KOPT-K1 (cell line): ENCODE data around the gene PTPRF.
"Not testable (repeated sequence)": the region's sequence is repeated elsewhere in the genome, so short reads cannot be mapped to it uniquely, and the experiment has no call there.

Experiments used
- H3K27ac ChIP-seq: fragments of 200-600 bp; sonication (generic); 2 replicates; pipeline ENCODE4 v1.5.1; 2016; ENCODE audit warnings: antibody characterized with exemption, mild to moderate bottlenecking, low read depth, low read length; ENCODE audit not compliant: poor library complexity, severe bottlenecking
- H3K36me3 ChIP-seq: fragments of 200-600 bp; sonication (generic); 2 replicates; pipeline ENCODE4 v1.5.1; 2017; ENCODE audit warnings: antibody characterized with exemption, mild to moderate bottlenecking, low read length, moderate library complexity; ENCODE audit not compliant: insufficient read depth
- H3K9me3 ChIP-seq: fragments of 200-600 bp; sonication (generic); 2 replicates; pipeline ENCODE4 v1.5.1; 2017; ENCODE audit warnings: antibody characterized with exemption, low read length, mild to moderate bottlenecking; ENCODE audit not compliant: insufficient read depth, poor library complexity, severe bottlenecking

The PTPRF gene

DNA sequence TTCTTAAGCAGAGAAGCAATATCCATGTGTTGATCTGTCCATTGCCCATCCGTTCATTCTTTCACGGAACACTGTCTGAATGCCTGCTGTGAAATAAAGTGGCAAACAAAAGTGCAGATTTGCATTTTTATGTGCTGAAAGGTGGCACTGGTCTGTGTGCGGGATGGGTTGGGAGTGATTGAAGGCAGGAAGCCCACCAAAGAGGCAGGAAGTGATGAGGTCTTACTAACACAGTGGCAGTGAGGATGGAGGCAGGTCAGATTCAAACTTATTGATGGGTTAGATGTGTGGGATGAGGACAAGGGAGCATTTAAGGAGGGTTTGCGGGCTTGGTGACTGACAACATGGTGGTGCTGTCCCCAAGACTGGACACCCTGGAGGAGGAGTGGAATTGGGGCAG, 8.3 kb downstream of the PTPRF start:
- no peaks in the 10 kb centered on the region for H3K9me3 ChIP-seq
- no peaks in the 10 kb centered on the region for H3K36me3 ChIP-seq
- no peak overlapping the region for H3K27ac ChIP-seq

DNA sequence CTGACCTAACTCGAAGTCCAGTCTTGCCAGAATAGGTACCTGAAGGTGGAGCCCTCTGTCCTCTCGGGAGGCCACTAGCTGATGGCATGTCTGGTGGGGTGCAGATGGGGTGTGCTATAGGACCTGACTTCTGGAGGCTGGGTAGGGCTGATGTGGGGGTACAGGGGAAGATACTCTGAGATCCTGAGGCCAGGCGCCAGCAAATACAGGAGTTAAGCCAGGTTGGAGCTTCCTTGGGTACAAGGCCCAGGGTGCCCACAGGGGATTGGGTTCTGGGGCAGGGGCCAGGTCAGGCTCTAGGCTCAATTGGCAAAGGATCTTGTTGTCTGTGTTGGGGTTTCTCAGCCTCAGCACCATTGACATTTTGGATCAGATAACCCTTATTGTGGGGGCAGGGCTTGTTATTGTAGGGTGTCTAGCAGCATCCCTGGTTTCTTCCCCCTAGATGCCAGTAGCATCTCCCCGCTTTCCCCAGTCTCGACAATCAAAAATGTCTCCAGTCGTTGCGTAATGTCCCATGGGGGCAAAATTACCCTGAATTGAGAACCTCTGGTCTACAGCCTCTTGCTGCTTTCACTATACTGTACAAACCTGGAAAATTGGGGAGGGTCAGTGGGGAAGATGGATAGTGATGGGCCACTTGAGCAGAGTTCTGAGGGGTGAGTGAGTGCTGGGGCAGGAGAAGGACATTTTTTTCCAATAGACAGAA, 9.2 kb downstream of the PTPRF start:
- no peaks in the 10 kb centered on the region for H3K36me3 ChIP-seq
- no peak overlapping the region for H3K27ac ChIP-seq
- no peaks in the 10 kb centered on the region for H3K9me3 ChIP-seq

DNA sequence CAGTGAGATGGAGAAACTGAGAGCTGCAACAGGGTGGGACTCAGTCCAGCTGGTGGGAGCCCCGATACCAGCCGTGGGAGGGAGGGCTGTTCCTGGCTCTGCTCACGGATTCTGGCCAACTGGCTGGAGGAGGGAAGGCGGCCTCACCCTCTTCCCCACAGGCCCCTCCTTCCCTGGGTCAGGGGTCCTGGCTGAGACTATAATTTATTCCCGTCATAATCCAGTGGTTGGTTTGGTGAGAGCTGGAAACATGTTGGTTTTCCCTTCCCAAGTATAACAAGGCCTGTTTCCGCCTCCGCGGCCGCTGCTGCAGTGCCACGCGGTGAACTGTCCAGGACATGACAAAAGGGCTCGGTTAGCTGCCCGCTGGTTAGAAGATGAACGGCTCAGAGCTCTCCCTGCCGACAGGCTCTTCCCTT, 10.0 kb downstream of the PTPRF start:
- Histone ChIP-seq H3K9me3 (no peaks in the 10 kb centered on the region), H3K36me3 (no peaks in the 10 kb centered on the region), H3K27ac (no peak overlapping the region)

DNA sequence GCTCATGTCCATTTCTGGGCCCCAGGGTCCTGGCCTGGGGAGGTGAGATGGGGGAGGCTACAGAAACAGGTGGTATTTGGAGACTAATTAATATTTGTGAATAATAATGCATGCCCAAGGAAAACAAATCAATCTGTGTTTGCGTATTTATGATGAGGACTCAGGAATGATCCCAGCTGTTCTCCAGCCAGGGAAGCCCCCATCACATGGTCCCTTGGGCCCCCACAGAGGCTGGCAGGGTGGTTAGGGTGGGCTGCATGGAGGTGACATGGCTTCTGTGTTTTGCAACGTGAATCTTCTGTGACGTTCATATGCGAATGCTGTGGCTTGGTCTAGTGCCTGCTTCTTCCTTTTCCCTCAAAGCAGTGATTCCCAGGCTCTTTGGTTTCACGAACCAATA, 10.5 kb downstream of the PTPRF start:
- Histone ChIP-seq H3K36me3 (no peaks in the 10 kb centered on the region), H3K27ac (no peak overlapping the region), H3K9me3 (no peaks in the 10 kb centered on the region)

DNA sequence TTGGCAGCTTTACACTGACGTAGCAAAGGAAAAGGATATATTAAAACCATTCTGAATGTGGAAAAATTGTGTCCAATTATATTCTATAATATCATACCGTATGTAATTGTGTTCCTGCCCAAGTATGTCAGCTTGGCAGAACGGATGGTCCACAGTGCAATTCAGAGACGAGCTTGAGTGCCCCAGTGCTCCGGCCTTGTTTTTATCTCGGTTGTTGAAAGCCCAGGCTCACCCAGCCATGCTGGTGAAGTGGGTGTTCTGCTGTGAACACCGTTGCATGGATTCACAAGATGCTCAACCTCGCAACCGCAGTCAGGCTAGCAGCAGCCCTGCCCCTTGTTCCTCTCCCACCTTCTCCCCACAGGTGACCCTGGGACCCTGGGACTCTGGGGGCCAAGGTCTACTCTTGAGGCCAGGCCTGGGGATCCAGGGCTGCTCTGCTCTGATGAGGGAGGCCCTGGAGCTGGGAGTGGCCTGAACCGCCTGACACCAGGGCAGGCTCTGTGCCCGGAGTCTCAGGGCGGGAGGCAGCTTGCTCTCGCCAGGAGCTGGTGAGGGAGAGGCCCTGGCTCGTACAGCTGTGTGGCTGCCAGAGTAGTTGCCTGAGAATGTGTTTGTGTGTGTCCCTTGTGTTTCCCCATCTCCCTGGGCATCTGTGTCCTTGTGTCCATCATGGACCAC, 11.2 kb downstream of the PTPRF start:
- no peaks in the 10 kb centered on the region for H3K9me3 ChIP-seq
- H3K27ac ChIP-seq: no peak overlapping the region
- H3K36me3 ChIP-seq: no peaks in the 10 kb centered on the region

DNA sequence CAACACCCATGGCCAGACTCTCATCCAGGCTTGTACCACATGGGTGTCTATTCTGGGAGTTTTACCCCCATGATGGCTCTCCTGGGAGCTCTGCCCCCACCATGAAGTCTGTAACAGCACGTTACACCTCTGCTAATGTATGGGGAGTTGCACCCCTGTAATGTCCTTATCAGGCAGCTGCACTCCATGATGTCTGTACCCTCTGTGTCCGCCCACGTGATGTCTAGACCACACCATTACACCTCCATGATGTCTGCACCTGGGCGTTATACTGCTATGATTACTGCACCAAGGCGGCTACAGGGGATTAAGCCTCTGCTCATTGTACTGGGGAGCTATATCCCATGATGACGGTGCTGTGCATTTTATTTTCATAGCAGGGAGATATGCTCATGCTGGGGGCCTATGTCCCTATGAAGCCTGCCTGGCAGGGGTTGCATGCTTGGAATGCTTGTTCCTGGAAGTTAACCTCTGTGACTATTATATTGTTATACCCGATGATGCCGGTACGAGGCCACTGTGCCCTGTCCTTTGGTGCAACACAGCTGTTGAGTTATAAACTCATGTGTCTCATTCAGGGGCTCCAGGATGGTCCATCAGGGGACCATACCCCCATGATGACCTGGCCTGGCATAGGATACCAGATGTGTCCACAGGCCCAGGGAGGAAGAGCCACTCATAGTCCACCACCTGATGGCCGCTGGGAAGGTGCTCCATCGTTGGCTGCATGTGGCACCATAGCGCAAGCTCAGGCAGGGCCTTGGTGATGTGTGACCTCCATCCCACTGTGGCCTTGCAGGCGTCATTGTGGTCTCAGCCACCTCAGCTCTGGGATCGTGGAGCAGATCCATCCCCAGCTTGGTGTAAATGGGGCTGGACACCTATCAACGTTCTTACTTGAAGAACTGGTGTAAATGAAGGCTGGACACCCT, 12.1 kb downstream of the PTPRF start:
- Histone ChIP-seq H3K36me3 (no peaks in the 10 kb centered on the region), H3K27ac (no peak overlapping the region), H3K9me3 (no peaks in the 10 kb centered on the region)

DNA sequence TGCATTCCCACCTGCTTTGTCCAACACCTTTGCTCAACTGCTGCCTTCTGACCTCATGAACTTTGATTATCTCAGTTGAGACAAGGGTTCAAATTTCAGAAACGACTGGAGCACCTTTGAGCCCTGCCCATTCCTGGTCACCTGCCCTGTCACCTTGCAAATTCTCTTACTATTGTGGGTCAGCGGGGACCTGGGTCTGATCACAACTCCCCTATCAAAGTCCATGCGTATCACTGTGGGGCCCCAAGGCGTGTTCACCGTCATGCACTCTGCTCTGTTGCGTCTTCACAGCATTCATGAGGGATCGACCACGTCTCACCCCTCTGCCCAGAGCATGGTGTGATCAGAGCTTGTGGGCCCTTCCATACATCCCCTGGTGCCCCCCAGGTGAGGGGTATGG, 12.9 kb downstream of the PTPRF start:
- Histone ChIP-seq H3K27ac (no peak overlapping the region), H3K36me3 (no peaks in the 10 kb centered on the region), H3K9me3 (no peaks in the 10 kb centered on the region)

DNA sequence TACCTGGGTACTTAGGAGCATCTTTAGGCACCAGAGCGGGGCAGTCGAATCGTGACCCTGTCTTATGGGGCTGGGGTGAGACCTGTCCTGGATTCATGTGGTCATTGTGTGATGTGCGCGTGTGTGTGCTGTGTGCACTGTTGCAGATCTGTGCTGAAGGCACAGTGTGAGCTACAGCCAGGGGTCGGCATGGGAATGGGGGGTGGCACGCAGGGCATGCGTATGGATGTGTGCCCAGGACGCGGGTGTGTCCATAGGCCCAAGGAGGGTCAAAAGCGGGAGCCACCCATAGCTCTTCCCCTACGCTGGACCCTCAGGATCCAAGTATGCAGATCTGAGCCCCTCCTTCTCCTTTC, 14.6 kb downstream of the PTPRF start:
- Histone ChIP-seq H3K9me3 (no peaks in the 10 kb centered on the region), H3K36me3 (no peaks in the 10 kb centered on the region), H3K27ac (no peak overlapping the region)

DNA sequence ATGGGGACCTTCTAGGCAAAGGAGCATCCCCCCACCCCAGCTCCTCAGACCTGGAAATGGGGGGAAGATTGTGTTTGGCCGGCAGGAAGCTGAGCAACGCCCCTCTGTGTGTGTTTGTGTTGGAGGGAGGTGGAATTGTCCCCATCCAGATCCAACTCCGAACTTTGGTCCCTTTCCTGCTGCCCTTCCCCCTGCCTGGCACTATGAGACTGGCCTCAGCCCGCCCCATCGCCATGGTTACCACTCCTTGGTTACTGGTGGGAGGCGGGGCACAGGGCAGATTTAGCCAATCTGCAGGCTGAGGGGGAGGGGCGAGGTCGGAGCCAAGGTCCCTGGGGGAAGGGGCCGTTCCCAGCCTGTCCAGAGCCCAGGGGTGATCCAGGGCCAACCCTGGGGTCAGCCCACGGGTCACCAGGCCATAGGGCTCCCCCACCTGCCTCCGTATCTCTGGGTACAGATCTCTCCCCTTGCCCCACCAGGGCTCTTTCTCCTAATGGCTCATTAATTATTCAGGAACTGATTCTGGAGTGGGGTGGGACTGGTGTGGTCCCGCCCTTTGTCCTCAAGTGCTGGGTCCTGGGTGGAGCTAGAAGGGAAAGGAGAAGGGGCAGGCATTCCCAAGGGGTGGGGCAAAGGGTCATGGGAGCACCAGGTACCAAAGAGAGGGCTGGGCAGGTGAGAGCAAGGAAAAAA, 15.2 kb downstream of the PTPRF start:
- Histone ChIP-seq H3K36me3 (no peaks in the 10 kb centered on the region), H3K27ac (no peak overlapping the region), H3K9me3 (no peaks in the 10 kb centered on the region)

DNA sequence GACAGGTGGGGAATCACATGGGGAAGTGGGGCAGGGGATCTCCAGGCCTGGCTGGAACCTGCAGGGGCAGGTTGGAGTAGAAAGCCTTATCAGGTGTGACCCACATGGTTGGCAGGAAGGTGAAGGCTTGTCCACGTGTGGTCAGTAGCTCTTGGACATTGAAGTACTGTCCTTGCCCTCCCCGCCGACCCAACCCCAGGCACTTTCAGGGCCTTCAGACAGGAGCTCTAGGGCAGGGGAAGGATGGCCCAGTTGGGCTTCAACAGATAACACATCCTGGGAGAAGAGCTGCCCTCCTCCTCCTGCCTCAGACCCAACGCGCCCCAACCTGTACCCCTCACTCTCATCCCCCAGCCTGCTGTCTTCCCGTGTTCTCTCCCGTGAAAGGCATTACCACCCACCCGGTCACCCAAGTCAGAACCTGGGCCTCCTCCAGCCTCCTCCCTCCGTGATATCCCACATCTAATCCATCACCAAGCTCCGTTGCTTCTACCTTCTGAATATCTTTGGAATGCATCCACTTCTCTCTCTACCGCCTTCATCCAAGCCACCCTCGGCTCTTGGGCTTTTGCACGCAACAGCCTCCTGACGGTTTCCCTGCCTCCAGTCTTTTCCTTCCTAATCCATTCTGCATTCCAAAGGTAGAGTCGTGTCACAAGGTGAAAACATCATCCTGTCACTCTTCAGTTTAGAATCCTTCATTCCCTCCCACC, 15.9 kb downstream of the PTPRF start:
- H3K36me3 ChIP-seq: no peaks in the 10 kb centered on the region
- H3K9me3 ChIP-seq: no peaks in the 10 kb centered on the region
- no peak overlapping the region for H3K27ac ChIP-seq

DNA sequence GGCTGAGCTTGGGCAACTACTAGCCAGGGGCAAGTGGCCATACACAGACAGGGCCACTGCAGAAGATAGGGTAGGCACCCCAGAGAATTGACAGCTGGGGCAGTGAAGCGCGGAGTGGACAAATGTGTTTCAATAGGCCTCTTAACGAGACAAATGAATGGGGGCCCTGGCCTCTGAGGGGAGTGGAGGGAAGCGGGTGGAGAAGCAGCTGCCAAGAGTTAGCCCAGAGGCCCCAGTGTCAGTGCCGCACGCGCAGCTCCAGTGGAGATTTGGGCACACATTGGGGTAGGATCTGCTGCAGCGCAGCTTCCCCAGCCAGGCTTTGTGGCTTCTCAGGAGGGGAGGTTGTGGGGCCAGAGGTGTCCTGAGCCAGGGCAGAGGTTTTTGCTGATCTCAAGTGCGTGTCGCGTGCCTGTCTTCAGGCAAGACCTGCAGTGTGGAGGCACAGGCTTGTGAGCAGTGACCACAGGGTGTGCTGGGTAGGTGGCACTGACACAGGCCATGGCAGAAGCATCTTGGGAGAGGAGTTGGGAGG, 16.9 kb downstream of the PTPRF start:
- Histone ChIP-seq H3K36me3 (no peaks in the 10 kb centered on the region), H3K9me3 (no peaks in the 10 kb centered on the region), H3K27ac (no peak overlapping the region)

DNA sequence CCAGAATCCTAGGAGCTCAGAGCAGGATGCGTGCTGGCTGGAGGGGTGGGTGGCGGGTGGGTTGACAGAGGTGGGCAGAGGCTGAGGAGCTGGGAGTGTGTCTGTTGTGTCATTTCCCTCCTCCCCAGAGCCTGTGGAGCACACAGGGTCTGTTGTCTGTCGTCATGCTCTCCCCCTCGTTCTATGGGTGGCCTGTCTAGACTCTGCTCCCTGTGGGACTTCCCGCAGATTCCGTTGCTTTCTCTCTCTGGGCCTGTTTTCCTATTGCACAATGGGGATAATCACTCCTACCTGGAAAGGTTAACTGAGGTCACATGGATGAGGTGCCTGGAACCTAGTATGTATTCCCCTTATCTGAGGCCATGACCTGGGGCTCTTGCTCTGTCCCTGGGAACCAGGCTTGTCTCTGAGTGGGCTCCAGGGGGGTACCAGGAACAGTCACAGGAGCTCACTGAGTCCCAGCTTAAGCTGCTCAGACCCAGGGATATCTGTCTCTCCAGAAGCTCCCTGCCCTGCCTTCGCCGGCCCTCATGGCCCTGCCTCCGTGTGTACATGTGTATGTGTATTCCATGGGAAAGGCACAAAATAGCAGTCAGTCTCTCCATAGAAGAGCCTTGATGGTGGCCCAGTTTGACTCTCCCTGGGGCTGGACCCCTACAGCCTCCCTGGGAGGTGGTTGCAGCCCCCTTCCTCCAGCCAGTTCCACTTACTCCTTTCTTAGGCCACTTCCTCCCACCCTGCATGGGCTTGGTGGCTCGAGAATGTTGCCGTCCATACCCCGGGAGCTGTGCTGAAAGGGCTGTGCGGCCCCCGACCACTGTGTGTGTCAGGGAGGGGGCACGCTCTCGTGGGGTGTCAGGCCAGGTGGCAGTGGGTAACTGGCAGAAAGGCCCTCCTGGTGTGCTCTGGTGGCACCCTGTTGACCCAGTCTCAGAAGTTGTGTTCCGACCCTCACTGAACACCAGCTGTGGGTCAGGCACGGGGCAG, 17.9 kb downstream of the PTPRF start:
- Histone ChIP-seq H3K9me3 (no peaks in the 10 kb centered on the region), H3K36me3 (no peaks in the 10 kb centered on the region), H3K27ac (no peak overlapping the region)

DNA sequence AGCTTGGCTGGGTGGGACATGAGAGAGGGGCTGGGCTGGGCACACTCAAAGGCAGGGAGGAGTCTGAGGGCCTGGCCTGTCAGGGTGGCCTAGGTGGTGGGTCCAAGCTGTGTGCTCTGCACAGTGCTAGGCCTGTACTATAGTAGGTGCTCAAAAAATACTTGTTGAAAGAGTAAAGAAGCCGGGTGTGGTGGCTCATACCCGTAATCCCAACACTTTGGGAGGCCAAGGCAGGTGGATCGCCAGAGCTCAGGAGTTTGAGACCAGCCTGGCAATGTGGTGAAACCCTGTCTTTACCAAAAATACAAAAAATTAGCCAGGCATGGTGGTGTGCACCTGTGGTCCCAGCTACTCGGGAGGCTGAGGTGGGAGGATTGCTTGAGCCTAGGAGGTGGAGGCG, 18.7 kb downstream of the PTPRF start:
- H3K9me3 ChIP-seq, H3K27ac ChIP-seq, H3K36me3 ChIP-seq: not testable (repeated sequence)
